H1 (cell line): Measurements from ENCODE around the gene VWCE. TPM values are rescaled to one million over a fixed set of nuclear protein-coding genes. Genes with fewer than 3 reads are reported as not detected.

Experiments
- CTCF ChIA-PET: fragments of 300-600 bp; sonication (Branson Sonifier 250); formaldehyde crosslinking; loops from one replicate; lab custom pipeline; 2021; ENCODE audit not compliant: partially characterized antibody; lab: Charles Lee
- POLR2A ChIA-PET: fragments of 300-600 bp; sonication (Branson Sonifier 250); formaldehyde crosslinking; loops from one replicate; lab custom pipeline; 2021; ENCODE audit warnings: inconsistent platforms; ENCODE audit not compliant: partially characterized antibody; lab: Charles Lee
- DNase-seq, 2 experiments: peaks; one replicate each; pipeline versions ENCODE4 v3.0.0 to v3.0.0-alpha.2; 2010 to 2022; ENCODE audit warnings: low spot score in 2 of 2, low read depth in 1 of 2, mixed read lengths in 1 of 2
- FAIRE-seq: peaks from 2 replicates; lab custom pipeline; 2011; peaks lifted over from hg19 to GRCh38; lab: Jason Lieb, UNC
- H2AFZ ChIP-seq: 2 replicates; pipeline ENCODE4 v1.8.1; 2012; ENCODE audit warnings: low read length, inconsistent platforms
- H2AK5ac ChIP-seq: 2 replicates; pipeline ENCODE4 v1.6.1; 2013; ENCODE audit warnings: low read depth, low read length
- H2BK120ac ChIP-seq: replicated peaks from 2 replicates; pipeline ENCODE3; 2013; ENCODE audit warnings: low read depth, low read length, inconsistent platforms
- H2BK12ac ChIP-seq: 2 replicates; pipeline ENCODE4 v1.6.1; 2013; ENCODE audit warnings: low read depth, low read length
- H2BK15ac ChIP-seq: 2 replicates; pipeline ENCODE4 v1.6.1; 2013; ENCODE audit warnings: low read length
- H2BK20ac ChIP-seq: 2 replicates; pipeline ENCODE4 v1.6.1; 2013; ENCODE audit warnings: low read length
- H2BK5ac ChIP-seq: 2 replicates; pipeline ENCODE4 v1.6.1; 2013; ENCODE audit warnings: low read depth, low read length
- H3K14ac ChIP-seq: 2 replicates; pipeline ENCODE4 v1.6.1; 2013; ENCODE audit warnings: inconsistent platforms; ENCODE audit not compliant: insufficient read length
- H3K18ac ChIP-seq: 2 replicates; pipeline ENCODE4 v1.6.1; 2013; ENCODE audit warnings: low read length; ENCODE audit errors: extremely low read depth
- H3K23ac ChIP-seq: 2 replicates; pipeline ENCODE4 v1.6.1; 2013; ENCODE audit warnings: inconsistent platforms; ENCODE audit not compliant: insufficient read length
- H3K23me2 ChIP-seq: 2 replicates; pipeline ENCODE4 v1.6.1; 2013; ENCODE audit warnings: low read depth, low read length
- H3K27ac ChIP-seq: 2 replicates; pipeline ENCODE4 v1.6.1; 2011; ENCODE audit warnings: low read depth, low read length, inconsistent platforms
- H3K27me3 ChIP-seq, 4 experiments: replicated peaks in 1 of 4; 1 replicate in 1 of 4; 2 replicates in 3 of 4; pipeline versions ENCODE4 v1.6.1 to v1.8.1; 2011 to 2013; ENCODE audit warnings: low read length in 3 of 4, mild to moderate bottlenecking in 3 of 4, inconsistent platforms in 2 of 4, mixed read lengths in 2 of 4, moderate library complexity in 1 of 4; ENCODE audit not compliant: control insufficient read depth in 3 of 4, insufficient read depth in 3 of 4; ENCODE audit errors: extremely low read depth in 1 of 4
- H3K36me3 ChIP-seq, 4 experiments: 2 replicates each; pipeline versions ENCODE4 v1.6.1 to v1.8.1; 2011 to 2013; ENCODE audit warnings: mild to moderate bottlenecking in 4 of 4, low read length in 3 of 4, moderate library complexity in 2 of 4, control low read depth in 1 of 4, inconsistent platforms in 1 of 4; ENCODE audit not compliant: insufficient read depth in 4 of 4, control insufficient read depth in 2 of 4
- H3K4ac ChIP-seq: replicated peaks from 2 replicates; pipeline ENCODE3; 2013; ENCODE audit warnings: low read length, low read depth, mixed read lengths, inconsistent platforms; ENCODE audit not compliant: insufficient read length
- H3K4me1 ChIP-seq, 4 experiments: replicated peaks in 1 of 4; 1 replicate in 1 of 4; 2 replicates in 3 of 4; pipeline versions ENCODE4 v1.6.1 to v1.8.1; 2011 to 2013; ENCODE audit warnings: low read length in 3 of 4, inconsistent platforms in 2 of 4, mixed read lengths in 1 of 4; ENCODE audit not compliant: insufficient read depth in 4 of 4, control insufficient read depth in 3 of 4
- H3K4me2 ChIP-seq, 2 experiments: 2 replicates each; pipeline versions ENCODE4 v1.6.1 to v1.8.1; 2011 to 2013; ENCODE audit warnings: low read depth in 2 of 2, low read length in 2 of 2, control low read depth in 1 of 2, inconsistent platforms in 1 of 2, mild to moderate bottlenecking in 1 of 2; ENCODE audit not compliant: insufficient read depth in 1 of 2
- H3K4me3 ChIP-seq, 4 experiments: fragments of 200-600, 300-600 bp in 1 of 4; sonication (generic), shearing (Covaris generic), sonication (Bioruptor Twin) in 1 of 4; 2 replicates each; pipeline versions ENCODE4 v1.5.1 to v1.8.1; 2011 to 2016; ENCODE audit warnings: low read length in 4 of 4, low read depth in 3 of 4, control low read depth in 2 of 4, inconsistent platforms in 2 of 4, mild to moderate bottlenecking in 2 of 4, mixed read lengths in 1 of 4, moderate library complexity in 1 of 4; ENCODE audit not compliant: insufficient read depth in 2 of 4; ENCODE audit errors: extremely low read depth in 1 of 4
- H3K56ac ChIP-seq: replicated peaks from 2 replicates; pipeline ENCODE3; 2013; ENCODE audit warnings: low read depth, mild to moderate bottlenecking, mixed read lengths, low read length, inconsistent platforms; ENCODE audit not compliant: insufficient read length
- H3K79me1 ChIP-seq: 2 replicates; pipeline ENCODE4 v1.6.1; 2013; ENCODE audit warnings: low read depth, low read length, control low read depth
- H3K79me2 ChIP-seq, 2 experiments: 2 replicates each; pipeline versions ENCODE4 v1.6.1 to v1.8.1; 2012 to 2013; ENCODE audit warnings: low read length in 2 of 2, mild to moderate bottlenecking in 2 of 2, inconsistent platforms in 1 of 2; ENCODE audit not compliant: insufficient read depth in 2 of 2, control insufficient read depth in 1 of 2
- H3K9ac ChIP-seq, 4 experiments: replicated peaks in 1 of 4; 1 replicate in 1 of 4; 2 replicates in 3 of 4; pipeline versions ENCODE4 v1.6.1 to v1.8.1; 2011 to 2013; ENCODE audit warnings: low read depth in 3 of 4, low read length in 3 of 4, control low read depth in 2 of 4, mild to moderate bottlenecking in 2 of 4, moderate library complexity in 2 of 4, inconsistent platforms in 1 of 4; ENCODE audit errors: extremely low read depth in 1 of 4
- H3K9me3 ChIP-seq, 2 experiments: 2 replicates each; pipeline versions ENCODE4 v1.6.1 to v1.8.1; 2012 to 2013; ENCODE audit warnings: mild to moderate bottlenecking in 2 of 2, moderate library complexity in 2 of 2, control low read depth in 1 of 2, inconsistent platforms in 1 of 2, low read depth in 1 of 2, low read length in 1 of 2, mixed read lengths in 1 of 2; ENCODE audit not compliant: insufficient read depth in 2 of 2
- H4K20me1 ChIP-seq, 2 experiments: replicated peaks in 1 of 2; 2 replicates each; pipeline versions ENCODE3 to v1.8.1; 2011 to 2013; ENCODE audit warnings: inconsistent platforms in 2 of 2, low read length in 2 of 2, mild to moderate bottlenecking in 1 of 2; ENCODE audit not compliant: insufficient read depth in 2 of 2, control insufficient read depth in 1 of 2
- H4K5ac ChIP-seq: 2 replicates; pipeline ENCODE4 v1.6.1; 2013; ENCODE audit warnings: low read length, low read depth, mixed read lengths, inconsistent platforms; ENCODE audit not compliant: insufficient read length
- H4K8ac ChIP-seq: 2 replicates; pipeline ENCODE4 v1.8.0; 2013; ENCODE audit warnings: mild to moderate bottlenecking, moderate library complexity, low read length, inconsistent platforms; ENCODE audit not compliant: insufficient read depth; ENCODE audit errors: extremely low read depth
- H4K91ac ChIP-seq: replicated peaks from 2 replicates; pipeline ENCODE3; 2013; ENCODE audit warnings: low read length, mixed read lengths, inconsistent platforms; ENCODE audit not compliant: insufficient read length
- CBX8 ChIP-seq: fragments of 300-800, 300-1000 bp; sonication (generic); IDR thresholded peaks from 2 replicates; pipeline ENCODE4 v1.7.1; 2016; ENCODE audit warnings: low read depth, low read length, borderline replicate concordance
- CHD1 ChIP-seq: IDR thresholded peaks from 2 replicates; pipeline ENCODE4 v1.6.1; 2012; ENCODE audit warnings: low read depth, low read length, improper control_type of control experiment
- GTF2F1 ChIP-seq: IDR thresholded peaks from 2 replicates; pipeline ENCODE4 v1.6.1; 2012; ENCODE audit warnings: low read depth, low read length, improper control_type of control experiment, borderline replicate concordance
- MAX ChIP-seq: IDR thresholded peaks from 2 replicates; pipeline ENCODE4 v1.6.1; 2012; ENCODE audit warnings: inconsistent platforms
- PHF8 ChIP-seq: fragments of 200-600 bp; sonication (generic); conservative IDR thresholded peaks from 2 replicates; pipeline ENCODE4 v1.7.1; 2012; ENCODE audit warnings: low read depth, mild to moderate bottlenecking, inconsistent platforms, low read length, moderate library complexity
- WGBS, 2 experiments: shearing (Covaris generic) in 1 of 2; methylation state at CpG; one replicate each; pipeline versions ENCODE4 v1.1.6 to v1.1.7; 2013 to 2015; ENCODE audit warnings: low lambda C conversion rate in 2 of 2, mixed read lengths in 2 of 2, inconsistent platforms in 1 of 2, low coverage in 1 of 2, missing lambda C conversion rate in 1 of 2; ENCODE audit not compliant: insufficient replicate concordance in 2 of 2, insufficient coverage in 1 of 2, insufficient read length in 1 of 2; ENCODE audit errors: extremely low coverage in 1 of 2, missing lambda C conversion rate in 1 of 2; 5-methylcytosine and 5-hydroxymethylcytosine counted together
- polyA plus RNA-seq, 7 experiments: library from polyadenylated mRNA; depleted of rRNA in 3 of 7; stranded (reverse) in 5 of 7; unstranded in 2 of 7; fragments of >200 nt in 5 of 7; fragments of 200-250 nt in 2 of 7; gene quantifications; 1 replicate in 5 of 7; 2 replicates in 1 of 7; 4 replicates in 1 of 7; pipeline versions ENCODE4 v1.2.1 to v1.2.3, GENCODE V29; 2011 to 2013; ENCODE audit warnings: missing spikeins in 2 of 7, mixed read lengths in 2 of 7
- total RNA-seq: library from RNA; stranded (reverse); fragmentation: NEBNext Ultra II Directional; extraction: Animal tissue kit (Norgen Biotek cat#: 25700); gene quantifications from 2 replicates; pipeline ENCODE4 v1.2.1, GENCODE V29; 2021

The VWCE gene
- total and polyA plus RNA-seq, 2 of the 8 experiments (the other 6 are each of a cell fraction or from before 2014, with no cell fraction given): 9.5 to 12.3 TPM

GRCh38 chr11:61307354-61307753 lies 12.2 kb upstream of the VWCE start:
- no peak for TF ChIP-seq CBX8
- TF ChIP-seq PHF8: no peak
- TF ChIP-seq MAX: no peak
- no peak for TF ChIP-seq GTF2F1
- no peak for TF ChIP-seq CHD1
- Histone ChIP-seq H2AK5ac (no peak overlapping the region), H3K79me2 (no peaks in the 10 kb centered on the region), H3K4me2 (no peak overlapping the region), H4K5ac (no peak overlapping the region), H4K20me1 (peaks cover 2 to 4% of the 10 kb centered on the region in 2 experiments), H2BK15ac (no peak overlapping the region), H2BK5ac (no peak overlapping the region), H3K79me1 (no peaks in the 10 kb centered on the region; the same call in 1 of the 2 replicates), H3K23me2 (no peaks in the 10 kb centered on the region; the same call in 1 of the 2 replicates), H3K14ac (no peak overlapping the region), H2BK20ac (no peak overlapping the region), H3K23ac (no peak overlapping the region), H3K36me3 (peaks cover 64 to 90% (median 85%) of the 10 kb centered on the region in 4 experiments), H4K91ac (no peak overlapping the region), H3K4ac (no peak overlapping the region), H3K9ac (no peak overlapping the region), H2AFZ (no peak overlapping the region), H2BK120ac (no peak overlapping the region), H3K27me3 (no peaks in the 10 kb centered on the region), H3K4me1 (no peaks in the 10 kb centered on the region), H3K18ac (no peak overlapping the region), H4K8ac (no peak overlapping the region), H3K4me3 (no peak overlapping the region), H3K27ac (no peak overlapping the region), H3K9me3 (no peaks in the 10 kb centered on the region), H3K56ac (no peak overlapping the region), H2BK12ac (no peak overlapping the region)
- WGBS, 2 experiments: 95% methylated on average over 1 of the region's 1 CpG; no CpG with 5 or more reads in 1 of the 2 experiments
- ChIA-PET CTCF (no interaction called here), POLR2A (interaction anchor here (1.6 kb wide), 1 partner anchor 10 kb away, joined by 5 read pairs; no protein-coding TSS in a partner anchor)
- no peak for DNase-seq
- FAIRE-seq: no peak
